Transverse colon (tissue), 4 donors: Measurements from ENCODE around the gene ERGIC3.

Experiments
- CTCF ChIP-seq, 5 experiments: fragments of 200-600 bp in 3 of 5; fragments of 450-650 bp in 2 of 5; sonication (generic) in 3 of 5; IDR thresholded peaks; 1 replicate in 2 of 5; 2 replicates in 3 of 5; pipeline ENCODE4 v1.5.1; 2016 to 2017; ENCODE audit warnings: antibody characterized with exemption in 5 of 5, inconsistent platforms in 3 of 5, mild to moderate bottlenecking in 2 of 5, moderate library complexity in 1 of 5
- EP300 ChIP-seq: sonication (generic); formaldehyde crosslinking; IDR thresholded peaks from one replicate; pipeline ENCODE4 v1.6.1; 2017; ENCODE audit warnings: antibody characterized with exemption, low read depth
- POLR2AphosphoS5 ChIP-seq, 3 donors: sonication (generic); formaldehyde crosslinking; IDR thresholded peaks; one replicate each; pipeline ENCODE4 v1.6.1; 2016; ENCODE audit warnings: antibody characterized with exemption in 3 of 3

GRCh38 chr20:35598899-35599775, 57.3 kb downstream of the ERGIC3 start:
- TF ChIP-seq EP300 (no peak), POLR2AphosphoS5 (IDR thresholded peaks at IDR 0.05) (no peak), CTCF (IDR thresholded peaks at IDR 0.05) (no peak)
